ENCODE measurements around the gene NLRP5.

DNA sequence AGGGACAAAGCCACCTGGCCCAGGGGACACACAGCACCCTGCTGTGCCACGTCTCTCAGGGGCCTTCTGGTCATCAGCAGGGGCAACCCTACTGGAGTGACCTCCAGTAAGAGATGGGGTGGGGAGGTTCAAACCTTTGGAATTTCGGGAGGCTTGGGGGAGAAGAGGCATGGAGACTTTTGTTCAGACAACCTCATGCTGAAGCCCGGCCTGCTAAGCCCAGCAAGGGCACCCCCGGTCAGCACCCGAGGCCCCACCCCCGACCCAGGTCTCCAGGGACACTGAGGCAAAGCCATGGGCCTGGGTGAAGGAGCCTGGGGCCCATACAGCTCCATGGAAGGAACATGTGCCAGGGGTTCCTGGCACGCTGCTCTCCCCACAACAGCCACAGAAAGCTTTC is 111.2 kb downstream of the NLRP5 start:
- TF ChIP-seq, protein P1, sequence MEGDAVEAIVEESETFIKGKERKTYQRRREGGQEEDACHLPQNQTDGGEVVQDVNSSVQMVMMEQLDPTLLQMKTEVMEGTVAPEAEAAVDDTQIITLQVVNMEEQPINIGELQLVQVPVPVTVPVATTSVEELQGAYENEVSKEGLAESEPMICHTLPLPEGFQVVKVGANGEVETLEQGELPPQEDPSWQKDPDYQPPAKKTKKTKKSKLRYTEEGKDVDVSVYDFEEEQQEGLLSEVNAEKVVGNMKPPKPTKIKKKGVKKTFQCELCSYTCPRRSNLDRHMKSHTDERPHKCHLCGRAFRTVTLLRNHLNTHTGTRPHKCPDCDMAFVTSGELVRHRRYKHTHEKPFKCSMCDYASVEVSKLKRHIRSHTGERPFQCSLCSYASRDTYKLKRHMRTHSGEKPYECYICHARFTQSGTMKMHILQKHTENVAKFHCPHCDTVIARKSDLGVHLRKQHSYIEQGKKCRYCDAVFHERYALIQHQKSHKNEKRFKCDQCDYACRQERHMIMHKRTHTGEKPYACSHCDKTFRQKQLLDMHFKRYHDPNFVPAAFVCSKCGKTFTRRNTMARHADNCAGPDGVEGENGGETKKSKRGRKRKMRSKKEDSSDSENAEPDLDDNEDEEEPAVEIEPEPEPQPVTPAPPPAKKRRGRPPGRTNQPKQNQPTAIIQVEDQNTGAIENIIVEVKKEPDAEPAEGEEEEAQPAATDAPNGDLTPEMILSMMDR (IDR thresholded peaks at IDR 0.05 in 8 of 11, conservative IDR thresholded peaks at IDR 0.05 in 3 of 11): no peak
- TF ChIP-seq POLR2A (IDR thresholded peaks at IDR 0.05): no peak
